ENCODE data around the gene SLC6A1.

SLC6A1 gene

GRCh38 chr3:10950476-10951294 is 41.9 kb upstream of the SLC6A1 start:
- no peak for TF ChIP-seq CTCF (IDR thresholded peaks at IDR 0.05; ENCODE audit: insufficient read depth, low read length, poor library complexity, severe bottlenecking)
- no peak for TF ChIP-seq EZH2phosphoT487 (conservative IDR thresholded peaks at IDR 0.05; ENCODE audit: low read length)
- Histone ChIP-seq H4K20me1 (ENCODE audit: low read depth, low read length) (no peaks in the 10 kb centered on the region), H3K9ac (ENCODE audit: low read length) (no peak overlapping the region), H3K79me2 (ENCODE audit: insufficient read depth, low read length) (no peaks in the 10 kb centered on the region), H3K4me2 (ENCODE audit: low read depth, low read length, poor library complexity, severe bottlenecking) (no peak overlapping the region), H3K27me3 (ENCODE audit: low read length) (no peaks in the 10 kb centered on the region), H3K9me3 (ENCODE audit: insufficient read depth, low read length) (no peaks in the 10 kb centered on the region), H3K9me2 (replicated peaks; ENCODE audit: insufficient read depth, low read length) (no peaks in the 10 kb centered on the region), H3K36me3 (ENCODE audit: low read length) (no peaks in the 10 kb centered on the region), H3K27ac (ENCODE audit: low read depth, low read length) (no peak overlapping the region), H2AFZ (ENCODE audit: low read depth, low read length, severe bottlenecking) (no peak overlapping the region), H3F3A (ENCODE audit: insufficient read depth) (no peaks in the 10 kb centered on the region), H3K4me3 (ENCODE audit: insufficient read depth, low read length, poor library complexity, severe bottlenecking) (no peak overlapping the region)

GRCh38 chr3:10951295-10951926 is 41.1 kb upstream of the SLC6A1 start:
- no peak overlapping the region for H3K4me3 ChIP-seq (ENCODE audit: insufficient read depth, low read length, poor library complexity, severe bottlenecking)
- H2AFZ ChIP-seq (ENCODE audit: low read depth, low read length, severe bottlenecking) = no peak overlapping the region
- no peaks in the 10 kb centered on the region for H3K79me2 ChIP-seq (ENCODE audit: insufficient read depth, low read length)
- H3K9ac ChIP-seq (ENCODE audit: low read length) = no peak overlapping the region
- TF ChIP-seq CTCF (IDR thresholded peaks at IDR 0.05; ENCODE audit: insufficient read depth, low read length, poor library complexity, severe bottlenecking) (no peak), EZH2phosphoT487 (conservative IDR thresholded peaks at IDR 0.05; ENCODE audit: low read length) (no peak)
- no peaks in the 10 kb centered on the region for H3K27me3 ChIP-seq (ENCODE audit: low read length)
- H3K9me3 ChIP-seq (ENCODE audit: insufficient read depth, low read length) = no peaks in the 10 kb centered on the region
- no peak overlapping the region for H3K4me2 ChIP-seq (ENCODE audit: low read depth, low read length, poor library complexity, severe bottlenecking)
- H3K27ac ChIP-seq (ENCODE audit: low read depth, low read length) = no peak overlapping the region
- H3K36me3 ChIP-seq (ENCODE audit: low read length) = no peaks in the 10 kb centered on the region
- H3F3A ChIP-seq (ENCODE audit: insufficient read depth) = no peaks in the 10 kb centered on the region
- H3K9me2 ChIP-seq (replicated peaks; ENCODE audit: insufficient read depth, low read length) = no peaks in the 10 kb centered on the region
- no peaks in the 10 kb centered on the region for H4K20me1 ChIP-seq (ENCODE audit: low read depth, low read length)

GRCh38 chr3:10952525-10952924 is 40.0 kb upstream of the SLC6A1 start:
- Histone ChIP-seq H3K4me3 (ENCODE audit: insufficient read depth, low read length, poor library complexity, severe bottlenecking) (no peak overlapping the region), H2AFZ (ENCODE audit: low read depth, low read length, severe bottlenecking) (no peak overlapping the region), H3K27me3 (ENCODE audit: low read length) (no peaks in the 10 kb centered on the region), H3K27ac (ENCODE audit: low read depth, low read length) (no peak overlapping the region), H3F3A (ENCODE audit: insufficient read depth) (no peaks in the 10 kb centered on the region), H3K79me2 (ENCODE audit: insufficient read depth, low read length) (no peaks in the 10 kb centered on the region), H3K36me3 (ENCODE audit: low read length) (no peaks in the 10 kb centered on the region), H3K4me2 (ENCODE audit: low read depth, low read length, poor library complexity, severe bottlenecking) (no peak overlapping the region), H3K9ac (ENCODE audit: low read length) (no peak overlapping the region), H4K20me1 (ENCODE audit: low read depth, low read length) (no peaks in the 10 kb centered on the region), H3K9me3 (ENCODE audit: insufficient read depth, low read length) (no peaks in the 10 kb centered on the region), H3K9me2 (replicated peaks; ENCODE audit: insufficient read depth, low read length) (no peaks in the 10 kb centered on the region)
- TF ChIP-seq EZH2phosphoT487 (conservative IDR thresholded peaks at IDR 0.05; ENCODE audit: low read length) (no peak), CTCF (IDR thresholded peaks at IDR 0.05; ENCODE audit: insufficient read depth, low read length, poor library complexity, severe bottlenecking) (no peak)

Data from SU-DHL-6 (cell line).